Activated T-helper 1 cell treated with anti-CD3 and anti-CD28 coated beads, Interleukin-12 subunit alpha, Interleukin-12 subunit beta, Interleukin-2, Interleukin-4 antibody, amounts not matched to agents 30 ng/mL and 10 ng/mL and 1 ng/mL, durations not matched to agents 14 hours and 24 hours and 36 hours (primary cell): Measurements from ENCODE around the gene PIP4K2A. TPM values are rescaled to one million over a fixed set of nuclear protein-coding genes. Genes with fewer than 3 reads are reported as not detected.

Experiments
- DNase-seq: peaks from one replicate; pipeline ENCODE4 v3.0.0; 2021; ENCODE audit warnings: low spot score
- H3K27ac Mint-ChIP-seq: one replicate; pipeline ENCODE4 v1.8.0; 2021; ENCODE audit warnings: mild to moderate bottlenecking, mixed read lengths
- H3K27me3 Mint-ChIP-seq: one replicate; pipeline ENCODE4 v1.8.0; 2022; ENCODE audit warnings: mild to moderate bottlenecking, moderate library complexity, mixed read lengths; ENCODE audit not compliant: insufficient read depth
- H3K36me3 Mint-ChIP-seq: one replicate; pipeline ENCODE4 v1.8.0; 2021; ENCODE audit warnings: low read depth, mixed read lengths
- H3K4me1 Mint-ChIP-seq: one replicate; pipeline ENCODE4 v1.8.0; 2021; ENCODE audit warnings: low read depth, mixed read lengths
- H3K4me3 Mint-ChIP-seq: one replicate; pipeline ENCODE4 v1.8.0; 2021; ENCODE audit warnings: mild to moderate bottlenecking, moderate library complexity, mixed read lengths
- H3K9me3 Mint-ChIP-seq: one replicate; pipeline ENCODE4 v1.8.0; 2021; ENCODE audit warnings: mixed read lengths
- intact Hi-C: fragments of 100-400 bp; cut with micrococcal nuclease; formaldehyde crosslinking; loops from one replicate; pipeline ENCODE4 v1.15.1; 2024
- total RNA-seq: library from RNA; stranded (reverse); gene quantifications from 2 replicates; pipeline ENCODE4 v1.2.3, GENCODE V29; 2022

Gene PIP4K2A
- total RNA-seq, 1 donor from 2014 or later = 92.7 TPM

- peaks cover 97% of the 10 kb centered on the region for H3K4me1 Mint-ChIP-seq
- no peaks in the 10 kb centered on the region for H3K9me3 Mint-ChIP-seq
- peak overlapping the region; percentile 92 for H3K27ac Mint-ChIP-seq
- H3K27me3 Mint-ChIP-seq = no peaks in the 10 kb centered on the region
- intact Hi-C loops = loop anchor here (1.0 to 10.0 kb wide), 4 partner anchors 59 to 398 kb away; partner anchors contain the start of gene COMMD3
- peak overlapping the region; percentile 60 for H3K4me3 Mint-ChIP-seq
- DNase-seq = no peak
- peaks cover 28% of the 10 kb centered on the region for H3K36me3 Mint-ChIP-seq
Observed at GRCh38 chr10:22652988-22653481, 61.3 kb downstream of the PIP4K2A start.

- peak overlapping the region; percentile 45 for H3K4me3 Mint-ChIP-seq
- H3K9me3 Mint-ChIP-seq = no peaks in the 10 kb centered on the region
- DNase-seq = no peak
- intact Hi-C loops = loop anchor here (5.0 to 10.0 kb wide), 3 partner anchors 277 to 397 kb away; partner anchors contain the start of gene COMMD3
- no peaks in the 10 kb centered on the region for H3K27me3 Mint-ChIP-seq
- peak overlapping the region; percentile 96 for H3K27ac Mint-ChIP-seq
- H3K4me1 Mint-ChIP-seq = peaks cover 97% of the 10 kb centered on the region
- H3K36me3 Mint-ChIP-seq = peaks cover 22% of the 10 kb centered on the region
Observed at GRCh38 chr10:22651276-22651980, 63.0 kb downstream of the PIP4K2A start.

- intact Hi-C loops = loop anchor here (1.0 to 10.0 kb wide), 10 partner anchors 8 to 395 kb away; partner anchors contain the start of gene COMMD3
- DNase-seq = no peak
- peak overlapping the region; percentile 96 for H3K27ac Mint-ChIP-seq
- H3K9me3 Mint-ChIP-seq = no peaks in the 10 kb centered on the region
- no peaks in the 10 kb centered on the region for H3K27me3 Mint-ChIP-seq
- H3K4me3 Mint-ChIP-seq = peak overlapping the region; percentile 75
- peaks cover 20% of the 10 kb centered on the region for H3K36me3 Mint-ChIP-seq
- peaks cover 89% of the 10 kb centered on the region for H3K4me1 Mint-ChIP-seq
Observed at GRCh38 chr10:22649994-22650393, 64.4 kb downstream of the PIP4K2A start.

- peaks cover 88% of the 10 kb centered on the region for H3K4me1 Mint-ChIP-seq
- intact Hi-C loops = loop anchor here (1.0 to 5.0 kb wide), 6 partner anchors 9 to 79 kb away; no protein-coding TSS in a partner anchor
- no peak for DNase-seq
- H3K4me3 Mint-ChIP-seq = peak overlapping the region; percentile 75
- peaks cover 23% of the 10 kb centered on the region for H3K36me3 Mint-ChIP-seq
- H3K27me3 Mint-ChIP-seq = no peaks in the 10 kb centered on the region
- H3K27ac Mint-ChIP-seq = peak overlapping the region; percentile 96
- H3K9me3 Mint-ChIP-seq = no peaks in the 10 kb centered on the region
Observed at GRCh38 chr10:22649390-22649841, 65.0 kb downstream of the PIP4K2A start.

- peaks cover 28% of the 10 kb centered on the region for H3K36me3 Mint-ChIP-seq
- H3K4me3 Mint-ChIP-seq = peak overlapping the region; percentile 75
- peaks cover 91% of the 10 kb centered on the region for H3K4me1 Mint-ChIP-seq
- no peaks in the 10 kb centered on the region for H3K9me3 Mint-ChIP-seq
- intact Hi-C loops = loop anchor here (2.0 to 5.0 kb wide), 3 partner anchors 34 to 78 kb away; no protein-coding TSS in a partner anchor
- no peaks in the 10 kb centered on the region for H3K27me3 Mint-ChIP-seq
- DNase-seq = no peak
- peak overlapping the region; percentile 96 for H3K27ac Mint-ChIP-seq
Observed at GRCh38 chr10:22648547-22648961, 65.8 kb downstream of the PIP4K2A start.

GRCh38 chr10:22647244-22647643 lies 67.1 kb downstream of the PIP4K2A start:
- H3K4me3 Mint-ChIP-seq = peak overlapping the region; percentile 75
- peaks cover 20% of the 10 kb centered on the region for H3K36me3 Mint-ChIP-seq
- H3K9me3 Mint-ChIP-seq = no peaks in the 10 kb centered on the region
- peak overlapping the region; percentile 96 for H3K27ac Mint-ChIP-seq
- H3K4me1 Mint-ChIP-seq = peaks cover 90% of the 10 kb centered on the region
- no peaks in the 10 kb centered on the region for H3K27me3 Mint-ChIP-seq
- intact Hi-C loops = loop anchor here (5.0 kb wide), 1 partner anchor 35 kb away; no protein-coding TSS in a partner anchor
- no peak for DNase-seq

GRCh38 chr10:22646388-22646853 lies 68.0 kb downstream of the PIP4K2A start:
- H3K27ac Mint-ChIP-seq = peak overlapping the region; percentile 96
- H3K4me1 Mint-ChIP-seq = peaks cover 86% of the 10 kb centered on the region
- peaks cover 22% of the 10 kb centered on the region for H3K36me3 Mint-ChIP-seq
- H3K9me3 Mint-ChIP-seq = no peaks in the 10 kb centered on the region
- intact Hi-C loops = loop anchor here (5.0 kb wide), 1 partner anchor 36 kb away; no protein-coding TSS in a partner anchor
- H3K4me3 Mint-ChIP-seq = peak overlapping the region; percentile 75
- DNase-seq = no peak
- H3K27me3 Mint-ChIP-seq = no peaks in the 10 kb centered on the region

- H3K9me3 Mint-ChIP-seq = no peaks in the 10 kb centered on the region
- peak overlapping the region; percentile 9 for H3K4me3 Mint-ChIP-seq
- H3K27ac Mint-ChIP-seq = peak overlapping the region; percentile 60
- peaks cover 22% of the 10 kb centered on the region for H3K36me3 Mint-ChIP-seq
- no peaks in the 10 kb centered on the region for H3K27me3 Mint-ChIP-seq
- H3K4me1 Mint-ChIP-seq = peaks cover 64% of the 10 kb centered on the region
- intact Hi-C loops = no loop called here
- DNase-seq = no peak
Observed at GRCh38 chr10:22644222-22644621, 70.2 kb downstream of the PIP4K2A start.

- H3K9me3 Mint-ChIP-seq = no peaks in the 10 kb centered on the region
- peaks cover 64% of the 10 kb centered on the region for H3K4me1 Mint-ChIP-seq
- intact Hi-C loops = no loop called here
- H3K27me3 Mint-ChIP-seq = no peaks in the 10 kb centered on the region
- peak overlapping the region; percentile 9 for H3K4me3 Mint-ChIP-seq
- H3K27ac Mint-ChIP-seq = peak overlapping the region; percentile 60
- H3K36me3 Mint-ChIP-seq = peaks cover 22% of the 10 kb centered on the region
- DNase-seq = no peak
Observed at GRCh38 chr10:22643775-22644174, 70.6 kb downstream of the PIP4K2A start.

GRCh38 chr10:22643116-22643515 lies 71.3 kb downstream of the PIP4K2A start:
- Mint-ChIP-seq H3K9me3 (no peaks in the 10 kb centered on the region), H3K4me1 (peaks cover 62% of the 10 kb centered on the region), H3K27me3 (no peaks in the 10 kb centered on the region), H3K36me3 (peaks cover 23% of the 10 kb centered on the region), H3K4me3 (no peak overlapping the region), H3K27ac (peak overlapping the region; percentile 21)
- intact Hi-C loops = no loop called here
- no peak for DNase-seq

- Mint-ChIP-seq H3K4me1 (peaks cover 59% of the 10 kb centered on the region), H3K9me3 (peaks cover 2% of the 10 kb centered on the region), H3K27me3 (no peaks in the 10 kb centered on the region), H3K27ac (no peak overlapping the region), H3K36me3 (peaks cover 24% of the 10 kb centered on the region), H3K4me3 (no peak overlapping the region)
- DNase-seq = no peak
- intact Hi-C loops = no loop called here
Observed at GRCh38 chr10:22641743-22642142, 72.6 kb downstream of the PIP4K2A start.

GRCh38 chr10:22640359-22640758 lies 74.0 kb downstream of the PIP4K2A start:
- no peaks in the 10 kb centered on the region for H3K27me3 Mint-ChIP-seq
- no peak overlapping the region for H3K27ac Mint-ChIP-seq
- peaks cover 58% of the 10 kb centered on the region for H3K4me1 Mint-ChIP-seq
- peaks cover 33% of the 10 kb centered on the region for H3K36me3 Mint-ChIP-seq
- intact Hi-C loops = no loop called here
- no peak for DNase-seq
- H3K4me3 Mint-ChIP-seq = no peak overlapping the region
- H3K9me3 Mint-ChIP-seq = peaks cover 3% of the 10 kb centered on the region

- intact Hi-C loops = loop anchor here (10.0 kb wide), 1 partner anchor 726 kb away; no protein-coding TSS in a partner anchor
- DNase-seq = no peak
- H3K36me3 Mint-ChIP-seq = peaks cover 33% of the 10 kb centered on the region
- no peak overlapping the region for H3K27ac Mint-ChIP-seq
- no peak overlapping the region for H3K4me3 Mint-ChIP-seq
- H3K27me3 Mint-ChIP-seq = no peaks in the 10 kb centered on the region
- peaks cover 3% of the 10 kb centered on the region for H3K9me3 Mint-ChIP-seq
- peaks cover 63% of the 10 kb centered on the region for H3K4me1 Mint-ChIP-seq
Observed at GRCh38 chr10:22638863-22639262, 75.5 kb downstream of the PIP4K2A start.
